DMS114 treated with DMSO at 0.1 percent for 48 hours (cell line): Measurements from ENCODE around the gene CST7.

Experiments used
- DNase-seq: peaks from one replicate; lab custom pipeline; 2025; ENCODE audit not compliant: unreplicated experiment; lab: John Stamatoyannopoulos, UW

The CST7 gene

DNA sequence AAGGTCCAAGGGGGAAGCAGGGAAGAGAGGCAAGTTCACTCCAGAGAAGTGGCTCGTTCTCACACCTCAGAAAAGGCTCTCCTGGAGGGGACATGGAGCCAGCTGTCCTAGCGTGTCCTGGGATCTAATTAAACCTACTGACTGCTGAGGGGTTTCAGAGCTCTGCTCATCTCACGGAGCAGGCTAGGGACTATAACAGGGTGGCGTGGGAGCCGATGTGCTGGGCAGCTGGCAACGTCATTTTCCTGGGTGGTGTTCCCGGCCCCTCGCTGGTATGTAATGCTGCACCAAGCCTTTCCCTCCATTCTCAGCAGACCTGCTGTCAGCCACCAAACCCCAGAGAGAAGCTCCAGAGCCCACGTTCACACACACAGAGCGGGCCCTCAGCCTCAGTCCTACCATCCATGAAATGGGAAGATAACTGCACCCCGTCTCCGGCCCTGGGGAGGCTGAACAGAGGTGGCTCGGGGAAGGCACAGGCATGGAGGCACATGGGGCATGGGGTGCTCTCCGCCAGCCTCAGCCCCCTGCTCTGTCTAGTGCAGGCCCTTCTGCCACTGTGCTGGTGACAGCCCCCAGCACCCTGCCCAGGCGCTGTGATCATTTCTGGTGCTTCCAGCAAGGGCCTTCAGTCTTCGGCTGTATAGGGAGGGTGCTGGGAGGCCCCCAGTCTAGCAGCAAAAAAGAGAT lies 1.9 kb downstream of the CST7 start:
- no peak for DNase-seq

DNA sequence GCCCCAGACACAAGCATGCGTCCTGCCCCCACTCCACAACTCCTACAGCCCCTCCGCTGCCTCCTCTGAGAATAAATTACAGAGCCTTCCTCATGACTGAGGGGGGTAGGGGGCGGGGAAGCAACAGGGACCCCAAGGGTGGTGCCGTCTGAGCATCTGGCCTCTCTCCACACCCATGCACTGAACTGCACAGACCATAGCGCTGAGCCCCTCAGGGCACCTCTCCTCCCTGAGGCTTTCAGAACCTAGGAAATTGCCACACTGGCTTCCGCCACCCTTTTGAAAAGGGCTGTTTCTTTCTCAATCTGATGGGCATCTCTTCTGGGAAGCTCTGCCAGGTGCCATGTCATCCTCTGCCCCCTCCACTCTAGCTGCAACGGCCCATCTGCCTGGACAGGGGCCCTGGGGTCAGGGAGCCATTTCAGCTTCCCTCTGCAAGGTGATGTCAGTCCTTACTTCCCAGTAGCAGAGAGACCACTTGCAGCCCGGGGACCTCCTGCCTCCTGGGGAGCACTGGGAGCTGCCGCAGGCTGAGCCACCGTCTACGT lies 2.5 kb downstream of the CST7 start:
- DNase-seq: no peak

DNA sequence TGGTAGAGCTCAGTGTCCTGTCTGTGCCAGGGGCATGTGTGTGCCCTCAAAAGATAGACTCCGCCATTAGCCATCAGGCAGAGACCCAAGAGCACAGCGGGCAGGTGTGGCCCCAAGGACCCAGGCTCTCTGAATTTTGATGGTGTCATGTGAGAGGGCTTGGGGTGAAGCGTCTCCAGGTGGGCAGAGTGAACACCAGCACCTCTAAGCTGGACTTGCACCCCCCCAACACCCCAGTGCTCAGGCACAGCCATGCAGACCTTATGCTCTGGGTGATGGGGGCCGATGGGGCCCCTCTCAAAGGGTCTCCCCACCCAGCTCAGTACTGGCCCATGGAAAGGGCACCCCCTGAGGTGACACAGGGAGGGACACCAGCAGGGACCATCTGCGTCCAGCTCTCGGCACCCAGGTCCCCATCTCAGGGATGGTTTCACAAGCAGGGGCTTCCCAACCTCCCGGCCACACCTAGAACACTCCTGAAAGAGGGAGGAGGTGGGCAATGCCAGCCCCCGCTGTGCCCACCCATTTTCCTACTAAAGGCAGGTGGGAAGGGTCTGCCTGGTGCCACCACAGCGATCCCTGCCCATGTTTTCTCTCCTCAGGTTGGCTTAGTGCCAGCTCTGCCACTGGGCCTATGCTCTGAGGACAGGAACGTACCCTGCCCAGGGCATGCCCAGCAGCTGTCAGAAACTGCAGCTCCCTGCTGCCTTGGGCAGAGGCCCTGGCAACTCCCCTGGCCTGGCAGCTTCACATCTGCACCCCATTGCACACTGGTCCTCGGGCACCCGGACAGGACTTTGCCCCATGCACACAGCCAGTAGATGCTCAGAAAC lies 3.5 kb downstream of the CST7 start:
- DNase-seq: no peak

DNA sequence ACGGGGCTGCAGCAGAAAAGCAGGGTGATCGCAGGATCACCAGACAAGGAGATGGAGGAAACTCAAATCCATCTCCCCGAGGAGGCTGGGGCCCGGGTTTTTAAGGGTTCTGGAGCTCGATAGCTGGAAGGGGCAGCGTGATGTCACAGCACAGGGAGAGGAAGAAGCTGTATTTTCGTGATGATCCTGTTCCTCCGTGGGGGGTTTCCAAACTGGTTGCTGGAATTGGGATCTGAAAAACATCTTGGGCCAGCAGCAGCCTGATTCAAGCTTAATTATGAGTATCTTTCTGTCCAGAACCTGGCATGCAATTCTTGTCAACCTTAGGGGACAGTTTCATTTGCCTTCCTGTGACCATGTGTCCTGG lies 4.1 kb downstream of the CST7 start:
- DNase-seq: no peak

DNA sequence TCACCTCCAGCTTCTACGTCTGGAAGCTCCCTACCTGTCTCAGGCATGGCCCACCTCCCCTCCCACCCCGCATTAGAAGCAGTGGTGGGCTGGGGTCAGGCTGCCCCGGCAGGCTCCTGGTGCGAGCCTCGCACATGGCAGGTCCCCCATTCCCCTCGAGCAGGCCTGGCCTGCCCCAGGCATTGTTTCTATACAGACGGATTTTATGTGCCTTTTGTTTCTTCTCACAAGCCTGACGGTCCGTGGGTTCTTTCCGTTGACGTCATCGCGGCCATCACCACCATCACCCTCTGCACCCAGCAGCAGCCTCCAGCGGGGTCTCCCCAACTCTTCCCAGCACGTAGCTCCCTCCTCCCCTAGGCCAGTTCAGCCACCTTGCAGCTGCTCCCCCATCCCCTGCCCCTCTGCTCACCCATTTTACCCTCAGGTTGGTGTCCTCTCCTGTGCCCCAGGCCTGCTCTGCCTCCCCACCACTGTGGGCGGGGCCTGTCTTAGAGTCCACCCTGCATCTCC lies 4.6 kb downstream of the CST7 start:
- DNase-seq: no peak

- DNase-seq: no peak
These were observed 5.1 kb downstream of the CST7 start for GRCh38 chr20:24954151-24954550.

DNA sequence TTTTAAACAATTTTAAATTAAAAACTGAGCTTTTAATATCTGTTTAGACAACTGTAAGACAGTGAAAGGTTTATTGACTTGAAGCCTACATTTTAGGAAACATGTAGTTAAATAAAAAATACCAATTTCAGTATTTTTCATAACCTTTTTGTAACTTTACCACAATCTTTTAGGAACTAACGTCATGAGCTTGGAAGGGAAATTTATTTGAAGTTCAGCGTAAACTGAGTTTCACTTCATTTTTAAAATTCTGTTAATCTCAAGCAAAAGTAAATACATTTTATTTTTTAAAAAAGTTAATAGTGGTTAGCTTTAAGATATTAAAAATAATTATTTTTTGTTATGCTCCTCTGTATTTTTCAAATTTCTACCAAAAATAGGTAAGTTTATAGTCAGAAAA lies 5.5 kb downstream of the CST7 start:
- no peak for DNase-seq

- DNase-seq: no peak
These were observed 6.0 kb downstream of the CST7 start for GRCh38 chr20:24955045-24955444.

- no peak for DNase-seq
These were observed 7.2 kb downstream of the CST7 start for GRCh38 chr20:24956001-24956841.

- no peak for DNase-seq
These were observed 8.4 kb downstream of the CST7 start for GRCh38 chr20:24957326-24958016.

DNA sequence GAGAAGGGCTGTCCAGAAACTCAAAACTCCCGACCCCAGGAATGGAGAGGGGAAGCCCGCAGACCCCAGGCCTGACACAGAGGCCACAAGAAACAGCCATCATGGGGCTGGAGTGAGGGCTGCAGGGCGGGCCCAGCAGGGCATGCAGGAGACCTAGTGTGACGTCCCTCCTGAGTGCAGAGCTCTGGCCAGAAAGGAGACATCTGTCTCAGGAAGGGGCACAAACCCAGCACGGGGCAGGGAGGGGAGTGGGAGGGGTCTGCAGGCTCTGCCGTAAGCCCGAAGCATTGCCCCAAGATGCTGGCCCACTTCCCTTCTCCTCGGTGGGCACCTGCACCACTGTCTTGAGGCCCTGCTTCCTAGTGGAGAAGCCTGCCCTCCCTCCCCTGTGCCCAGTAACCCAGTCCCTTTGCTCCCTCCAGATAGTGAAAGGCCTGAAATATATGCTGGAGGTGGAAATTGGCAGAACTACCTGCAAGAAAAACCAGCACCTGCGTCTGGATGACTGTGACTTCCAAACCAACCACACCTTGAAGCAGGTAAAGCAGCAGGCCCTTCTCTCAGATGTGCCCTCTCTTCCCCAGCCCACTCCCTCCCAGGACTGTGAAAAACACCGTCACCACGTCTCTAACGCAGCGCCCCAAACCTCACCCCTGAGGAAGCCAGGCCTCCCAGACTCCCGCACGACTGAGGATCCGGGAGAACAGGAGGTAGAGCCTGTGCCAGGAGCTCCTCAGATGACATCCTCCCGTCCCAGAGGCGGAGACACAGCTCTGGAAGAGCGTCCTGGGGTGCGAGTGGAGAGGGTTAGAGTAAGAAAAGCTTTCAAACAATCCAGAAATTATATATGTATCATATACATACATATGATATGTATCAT lies 9.7 kb downstream of the CST7 start:
- DNase-seq: no peak

GRCh38 chr20:24959591-24960301 lies 10.7 kb downstream of the CST7 start:
- DNase-seq: no peak

DNA sequence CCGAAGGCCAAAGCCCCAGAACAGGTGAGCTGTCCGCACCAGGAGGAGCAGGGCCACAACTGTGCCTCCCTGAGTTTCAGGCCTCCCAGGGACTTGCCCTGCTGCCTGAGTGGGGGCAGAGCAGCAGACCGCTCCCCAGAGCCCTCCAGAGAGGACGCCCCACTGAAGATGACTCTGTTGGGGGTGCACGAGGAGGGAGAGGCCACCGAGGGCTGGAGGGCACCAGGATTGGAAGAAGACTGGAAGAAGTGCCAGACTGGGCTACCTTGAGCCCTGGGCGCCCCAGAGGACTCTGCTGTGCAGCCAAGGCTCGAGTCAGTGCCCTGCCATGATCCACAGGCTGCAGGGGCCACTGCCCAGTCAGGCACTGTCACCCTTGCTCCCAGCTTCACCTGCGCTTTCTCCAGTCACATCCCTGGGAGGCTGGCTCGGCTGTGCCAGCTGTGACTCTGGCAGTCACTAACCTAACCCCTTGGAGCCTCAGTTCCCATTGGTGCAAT lies 11.3 kb downstream of the CST7 start:
- DNase-seq: no peak

DNA sequence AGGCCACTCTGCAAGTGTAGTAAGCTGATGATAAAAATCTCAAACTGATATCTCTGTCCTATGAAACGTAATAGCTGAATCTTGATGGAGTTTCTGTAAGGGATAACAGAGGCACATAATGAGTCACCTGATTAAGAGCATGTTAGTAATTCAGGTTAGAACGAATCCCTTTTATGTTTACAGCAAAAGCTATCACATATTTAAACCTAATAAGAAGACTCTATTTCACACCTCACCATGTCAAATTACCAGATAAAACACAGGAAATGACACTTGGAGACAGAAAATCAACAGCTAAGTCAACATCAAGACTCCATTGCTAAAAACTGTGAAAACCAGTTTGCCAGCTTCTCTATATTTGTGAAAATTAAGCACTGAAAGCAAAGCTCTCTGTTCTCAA lies 11.8 kb downstream of the CST7 start:
- DNase-seq: no peak

GRCh38 chr20:24961384-24962181 lies 12.5 kb downstream of the CST7 start:
- DNase-seq: no peak

- DNase-seq: no peak
These were observed 13.1 kb downstream of the CST7 start for GRCh38 chr20:24962182-24962492.

DNA sequence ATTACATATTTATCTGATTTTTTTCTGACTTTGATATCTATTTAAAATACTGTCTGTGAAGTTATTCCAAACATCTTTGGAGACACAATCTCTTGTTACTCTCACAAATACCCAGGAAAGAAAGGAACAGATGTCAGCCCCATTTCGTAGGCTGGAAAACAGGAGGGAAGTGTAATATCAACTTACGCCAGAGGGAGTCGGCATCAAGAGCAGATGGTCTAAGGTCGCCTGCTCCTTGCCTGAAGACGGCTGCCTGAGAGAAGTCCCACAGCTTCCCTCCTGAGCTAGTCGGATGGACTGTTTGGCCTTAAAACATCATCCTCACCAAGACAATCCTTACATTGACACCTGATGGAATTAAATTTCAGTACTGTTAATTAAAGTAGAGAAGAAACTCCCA lies 13.4 kb downstream of the CST7 start:
- DNase-seq: no peak
